Measurements from ENCODE around the gene SPECC1. TPM values are rescaled to one million over a fixed set of nuclear protein-coding genes. Genes with fewer than 3 reads are reported as not detected.
A peak's percentile ranks its signal among the peaks of the same experiment; 100 is the strongest.

The SPECC1 gene
- total RNA-seq, 1 experiment from 2014 or later, result 55.3 TPM

DNA sequence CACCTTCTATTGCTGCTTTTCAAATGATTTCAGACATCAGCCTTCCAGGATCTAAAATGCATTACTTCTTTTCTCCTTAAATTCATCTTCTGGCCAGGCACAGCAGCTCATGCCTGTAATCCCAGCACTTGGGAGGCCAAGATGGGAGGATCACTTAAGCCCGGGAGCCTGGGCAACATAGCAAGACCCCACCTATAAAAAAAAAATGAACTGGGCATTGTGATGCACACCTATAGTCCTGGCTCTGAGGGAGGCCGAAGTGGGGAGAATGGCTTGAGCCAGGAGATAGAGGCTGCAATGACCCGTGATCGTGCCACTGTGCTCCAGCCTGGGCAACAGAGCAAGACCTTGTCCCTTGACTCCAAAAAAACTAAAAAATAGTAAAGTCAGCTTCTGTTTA, 208.5 kb downstream of the SPECC1 start:
- no peak for DNase-seq (ENCODE audit: unreplicated experiment)
- ChIA-PET POLR2A (no interaction called here), CTCF (interaction anchor here (0.7 to 1.0 kb wide), 2 partner anchors 95 to 299 kb away, joined by 3 read pairs; no protein-coding TSS in a partner anchor)
- Mint-ChIP-seq H3K27me3 (ENCODE audit: insufficient read depth, unreplicated experiment) (no peaks in the 10 kb centered on the region), H3K9me3 (ENCODE audit: unreplicated experiment) (peaks cover 7% of the 10 kb centered on the region), H3K4me1 (ENCODE audit: insufficient read depth, unreplicated experiment) (peaks cover 3% of the 10 kb centered on the region), H3K36me3 (ENCODE audit: insufficient read depth, unreplicated experiment) (no peaks in the 10 kb centered on the region), H3K27ac (ENCODE audit: low read depth, unreplicated experiment) (no peak overlapping the region), H3K4me3 (ENCODE audit: unreplicated experiment) (no peak overlapping the region)
- TF ChIP-seq, protein P1, sequence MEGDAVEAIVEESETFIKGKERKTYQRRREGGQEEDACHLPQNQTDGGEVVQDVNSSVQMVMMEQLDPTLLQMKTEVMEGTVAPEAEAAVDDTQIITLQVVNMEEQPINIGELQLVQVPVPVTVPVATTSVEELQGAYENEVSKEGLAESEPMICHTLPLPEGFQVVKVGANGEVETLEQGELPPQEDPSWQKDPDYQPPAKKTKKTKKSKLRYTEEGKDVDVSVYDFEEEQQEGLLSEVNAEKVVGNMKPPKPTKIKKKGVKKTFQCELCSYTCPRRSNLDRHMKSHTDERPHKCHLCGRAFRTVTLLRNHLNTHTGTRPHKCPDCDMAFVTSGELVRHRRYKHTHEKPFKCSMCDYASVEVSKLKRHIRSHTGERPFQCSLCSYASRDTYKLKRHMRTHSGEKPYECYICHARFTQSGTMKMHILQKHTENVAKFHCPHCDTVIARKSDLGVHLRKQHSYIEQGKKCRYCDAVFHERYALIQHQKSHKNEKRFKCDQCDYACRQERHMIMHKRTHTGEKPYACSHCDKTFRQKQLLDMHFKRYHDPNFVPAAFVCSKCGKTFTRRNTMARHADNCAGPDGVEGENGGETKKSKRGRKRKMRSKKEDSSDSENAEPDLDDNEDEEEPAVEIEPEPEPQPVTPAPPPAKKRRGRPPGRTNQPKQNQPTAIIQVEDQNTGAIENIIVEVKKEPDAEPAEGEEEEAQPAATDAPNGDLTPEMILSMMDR (IDR thresholded peaks at IDR 0.05; ENCODE audit: unreplicated experiment), result no peak
- intact Hi-C loops (cut with micrococcal nuclease), result no loop called here
- no TSS peak for BruUV-seq (replicated peaks)

GRCh38 chr17:20218272-20218671, 209.1 kb downstream of the SPECC1 start:
- Mint-ChIP-seq H3K4me3 (ENCODE audit: unreplicated experiment) (no peak overlapping the region), H3K4me1 (ENCODE audit: insufficient read depth, unreplicated experiment) (peaks cover 7% of the 10 kb centered on the region), H3K27ac (ENCODE audit: low read depth, unreplicated experiment) (no peak overlapping the region), H3K36me3 (ENCODE audit: insufficient read depth, unreplicated experiment) (no peaks in the 10 kb centered on the region), H3K9me3 (ENCODE audit: unreplicated experiment) (peaks cover 7% of the 10 kb centered on the region), H3K27me3 (ENCODE audit: insufficient read depth, unreplicated experiment) (no peaks in the 10 kb centered on the region)
- intact Hi-C loops (cut with micrococcal nuclease), result no loop called here
- POLR2A ChIA-PET, result no interaction called here
- BruUV-seq (replicated peaks), result no TSS peak
- CTCF ChIA-PET, result interaction anchor here (1.0 kb wide), 1 partner anchor 96 kb away, joined by 3 read pairs; no protein-coding TSS in a partner anchor
- no peak for DNase-seq (ENCODE audit: unreplicated experiment)
- TF ChIP-seq, protein P1 (IDR thresholded peaks at IDR 0.05; ENCODE audit: unreplicated experiment), result no peak

DNA sequence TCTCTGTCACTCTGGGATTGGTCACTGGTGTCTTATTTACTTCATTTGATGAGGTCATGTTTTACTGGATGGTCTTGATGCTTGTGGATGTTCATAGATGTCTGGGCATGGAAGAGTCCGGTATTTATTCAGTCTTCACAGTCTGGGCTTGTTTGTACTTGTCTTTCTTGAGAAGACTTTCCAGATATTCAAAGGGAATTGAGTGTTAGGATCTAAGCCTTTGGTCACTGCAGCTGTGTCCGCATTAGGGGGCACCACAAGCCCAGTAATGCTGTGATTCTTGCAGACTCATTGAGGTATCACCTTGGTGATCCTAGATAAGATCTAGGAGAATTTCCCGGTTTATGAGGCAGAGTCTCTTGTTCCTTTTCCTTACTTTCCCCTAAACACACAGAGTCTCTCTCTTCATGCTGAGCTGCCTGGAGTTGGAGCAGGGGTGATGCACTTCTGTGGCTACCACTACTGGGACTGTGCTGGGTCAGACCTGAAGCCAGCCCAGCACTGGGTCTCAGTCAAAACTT, 214.7 kb downstream of the SPECC1 start:
- BruUV-seq (replicated peaks), result no TSS peak
- Mint-ChIP-seq H3K4me3 (ENCODE audit: unreplicated experiment) (no peak overlapping the region), H3K27me3 (ENCODE audit: insufficient read depth, unreplicated experiment) (no peaks in the 10 kb centered on the region), H3K4me1 (ENCODE audit: insufficient read depth, unreplicated experiment) (peaks cover 46% of the 10 kb centered on the region), H3K9me3 (ENCODE audit: unreplicated experiment) (peaks cover 7% of the 10 kb centered on the region), H3K36me3 (ENCODE audit: insufficient read depth, unreplicated experiment) (peaks cover 16% of the 10 kb centered on the region), H3K27ac (ENCODE audit: low read depth, unreplicated experiment) (peak overlapping the region; percentile 66)
- TF ChIP-seq, protein P1 (IDR thresholded peaks at IDR 0.05; ENCODE audit: unreplicated experiment), result no peak
- ChIA-PET POLR2A (interaction anchor here (0.6 to 2.2 kb wide), 9 partner anchors 13 to 324 kb away, joined by 3 to 12 read pairs (median 3); no protein-coding TSS in a partner anchor), CTCF (interaction anchor here (0.6 to 6.6 kb wide), 6 partner anchors 13 to 229 kb away, joined by 3 to 56 read pairs (median 3); no protein-coding TSS in a partner anchor)
- intact Hi-C loops (cut with micrococcal nuclease), result no loop called here
- DNase-seq (ENCODE audit: unreplicated experiment), result peak; percentile 11

DNA sequence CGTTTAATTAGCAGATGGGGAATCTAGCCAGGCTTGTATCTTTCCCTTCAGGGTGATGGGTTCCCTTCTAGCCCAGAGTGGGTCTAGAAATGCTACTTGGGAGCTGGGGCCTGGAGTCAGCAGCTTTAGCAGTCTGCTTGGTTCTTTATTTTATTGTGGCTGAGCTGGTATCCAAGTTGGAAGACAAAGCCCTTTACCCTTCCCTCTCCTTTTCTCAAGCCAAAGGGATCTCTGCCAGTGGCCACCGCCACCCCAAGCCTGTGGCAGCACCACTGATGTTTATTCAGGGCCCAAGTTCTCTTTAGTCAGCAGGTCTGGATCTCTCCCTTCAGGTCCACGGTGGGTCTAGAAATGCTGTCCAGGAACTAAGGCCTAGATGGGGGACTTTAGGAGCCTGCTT, 215.2 kb downstream of the SPECC1 start:
- H3K27ac Mint-ChIP-seq (ENCODE audit: low read depth, unreplicated experiment), result no peak overlapping the region
- peaks cover 46% of the 10 kb centered on the region for H3K4me1 Mint-ChIP-seq (ENCODE audit: insufficient read depth, unreplicated experiment)

More for the DNA sequence above, 215.2 kb downstream of the SPECC1 start:
- peaks cover 21% of the 10 kb centered on the region for H3K36me3 Mint-ChIP-seq (ENCODE audit: insufficient read depth, unreplicated experiment)
- ChIA-PET CTCF (interaction anchor here (0.5 to 6.6 kb wide), 5 partner anchors 13 to 599 kb away, joined by 3 to 56 read pairs (median 3); no protein-coding TSS in a partner anchor), POLR2A (interaction anchor here (0.6 to 2.2 kb wide), 7 partner anchors 8 to 69 kb away, joined by 3 to 12 read pairs (median 3); no protein-coding TSS in a partner anchor)
- H3K9me3 Mint-ChIP-seq (ENCODE audit: unreplicated experiment), result peaks cover 6% of the 10 kb centered on the region
- BruUV-seq (replicated peaks), result no TSS peak
- intact Hi-C loops (cut with micrococcal nuclease), result no loop called here
- no peaks in the 10 kb centered on the region for H3K27me3 Mint-ChIP-seq (ENCODE audit: insufficient read depth, unreplicated experiment)
- TF ChIP-seq, protein P1 (IDR thresholded peaks at IDR 0.05; ENCODE audit: unreplicated experiment), result no peak
- H3K4me3 Mint-ChIP-seq (ENCODE audit: unreplicated experiment), result no peak overlapping the region
- DNase-seq (ENCODE audit: unreplicated experiment), result no peak
